A673 (cell line): ENCODE measurements around the gene ZFR.
"Not testable (repeated sequence)": the region's sequence is repeated elsewhere in the genome, so short reads cannot be mapped to it uniquely, and the experiment has no call there.

Experiments used
- CTCF ChIP-seq: fragments of 300-800, 200-600 bp; sonication (generic); conservative IDR thresholded peaks from 2 replicates; pipeline ENCODE4 v1.5.1; 2017; ENCODE audit warnings: low read depth, mild to moderate bottlenecking, antibody characterized with exemption, low read length, moderate library complexity, mixed read lengths
- EZH2 ChIP-seq: fragments of 200-600 bp; sonication (generic); IDR thresholded peaks from 2 replicates; pipeline ENCODE4 v1.6.1; 2017; ENCODE audit warnings: borderline replicate concordance, low read depth, mild to moderate bottlenecking, mixed read lengths, antibody characterized with exemption, low read length; ENCODE audit not compliant: poor library complexity, severe bottlenecking

GRCh38 chr5:32367271-32367670 is 77.3 kb downstream of the ZFR start:
- TF ChIP-seq CTCF, EZH2: not testable (repeated sequence)
